ENCODE data around the gene TPTE.

DNA sequence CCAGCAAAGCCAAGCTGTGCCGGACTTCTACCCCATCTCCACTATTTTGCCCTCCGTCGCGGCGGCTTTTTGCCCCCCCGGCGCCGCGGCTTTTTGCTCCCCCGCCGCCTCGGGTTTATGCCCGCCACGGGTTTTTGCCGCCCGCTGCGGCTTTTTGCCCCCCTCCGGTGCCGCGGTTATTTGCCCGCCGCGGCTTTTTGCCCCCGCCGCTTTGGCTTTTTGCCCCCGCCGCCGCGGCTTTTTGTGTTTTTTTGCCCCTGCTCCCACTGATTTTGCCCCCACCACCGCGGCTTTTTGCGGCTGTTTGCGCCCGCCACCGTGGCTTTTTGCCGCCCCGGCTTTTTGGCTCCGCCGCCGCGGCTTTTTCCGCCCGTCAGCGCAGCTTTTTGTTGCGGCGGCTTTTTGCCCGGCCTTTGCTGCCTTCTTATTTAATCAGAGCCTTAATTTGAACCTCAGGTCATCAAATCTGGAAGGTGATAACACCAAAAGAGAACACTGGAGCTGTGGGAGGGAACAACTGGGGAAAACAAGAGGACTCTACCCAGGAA is 106.0 kb downstream of the TPTE start:
- TF ChIP-seq, protein P1, sequence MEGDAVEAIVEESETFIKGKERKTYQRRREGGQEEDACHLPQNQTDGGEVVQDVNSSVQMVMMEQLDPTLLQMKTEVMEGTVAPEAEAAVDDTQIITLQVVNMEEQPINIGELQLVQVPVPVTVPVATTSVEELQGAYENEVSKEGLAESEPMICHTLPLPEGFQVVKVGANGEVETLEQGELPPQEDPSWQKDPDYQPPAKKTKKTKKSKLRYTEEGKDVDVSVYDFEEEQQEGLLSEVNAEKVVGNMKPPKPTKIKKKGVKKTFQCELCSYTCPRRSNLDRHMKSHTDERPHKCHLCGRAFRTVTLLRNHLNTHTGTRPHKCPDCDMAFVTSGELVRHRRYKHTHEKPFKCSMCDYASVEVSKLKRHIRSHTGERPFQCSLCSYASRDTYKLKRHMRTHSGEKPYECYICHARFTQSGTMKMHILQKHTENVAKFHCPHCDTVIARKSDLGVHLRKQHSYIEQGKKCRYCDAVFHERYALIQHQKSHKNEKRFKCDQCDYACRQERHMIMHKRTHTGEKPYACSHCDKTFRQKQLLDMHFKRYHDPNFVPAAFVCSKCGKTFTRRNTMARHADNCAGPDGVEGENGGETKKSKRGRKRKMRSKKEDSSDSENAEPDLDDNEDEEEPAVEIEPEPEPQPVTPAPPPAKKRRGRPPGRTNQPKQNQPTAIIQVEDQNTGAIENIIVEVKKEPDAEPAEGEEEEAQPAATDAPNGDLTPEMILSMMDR (IDR thresholded peaks at IDR 0.05 in 2 of 3, conservative IDR thresholded peaks at IDR 0.05 in 1 of 3; ENCODE audit: control insufficient read depth in 2 of 3, extremely low read depth in 1 of 3, insufficient read depth in 1 of 3, low read depth in 3 of 3, low read length in 3 of 3) = no peak
- TF ChIP-seq ZZZ3 (IDR thresholded peaks at IDR 0.05; ENCODE audit: control insufficient read depth, insufficient read length, low read depth) (no peak), FOXK2 (IDR thresholded peaks at IDR 0.05) (no peak), ZNF274 (IDR thresholded peaks at IDR 0.05; ENCODE audit: insufficient read depth, insufficient read length) (no peak)
